Activated T-cell treated with anti-CD3 and anti-CD28 coated beads for 4 hours (primary cell): Measurements from ENCODE around the gene SQSTM1.
"Not testable (repeated sequence)": the region's sequence is repeated elsewhere in the genome, so short reads cannot be mapped to it uniquely, and the experiment has no call there.

Experiments
- DNase-seq: peaks from one replicate; pipeline ENCODE4 v3.0.0-alpha.2; 2020

SQSTM1 gene

DNA sequence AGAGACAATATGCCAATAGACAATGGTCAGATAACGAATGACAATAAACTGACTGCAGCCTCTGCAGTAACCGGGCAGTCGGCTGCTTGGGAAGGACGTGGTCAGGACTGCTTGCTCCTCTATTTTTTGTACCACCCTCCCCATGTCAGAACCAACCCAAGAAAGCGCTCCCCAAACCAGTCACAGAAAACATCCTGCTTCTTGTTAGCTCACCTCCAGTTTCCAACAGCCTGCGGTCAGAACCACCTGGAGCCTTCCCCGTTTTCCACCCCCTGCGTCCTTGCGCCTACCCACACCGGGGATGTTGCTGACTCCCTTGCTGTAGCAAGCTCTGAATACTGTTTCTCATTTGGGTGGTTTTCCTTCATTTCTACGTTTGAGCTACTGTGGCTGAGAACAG is 39.6 kb downstream of the SQSTM1 start:
- DNase-seq = no peak

GRCh38 chr5:179862296-179862695 is 41.6 kb downstream of the SQSTM1 start:
- DNase-seq = no peak

DNA sequence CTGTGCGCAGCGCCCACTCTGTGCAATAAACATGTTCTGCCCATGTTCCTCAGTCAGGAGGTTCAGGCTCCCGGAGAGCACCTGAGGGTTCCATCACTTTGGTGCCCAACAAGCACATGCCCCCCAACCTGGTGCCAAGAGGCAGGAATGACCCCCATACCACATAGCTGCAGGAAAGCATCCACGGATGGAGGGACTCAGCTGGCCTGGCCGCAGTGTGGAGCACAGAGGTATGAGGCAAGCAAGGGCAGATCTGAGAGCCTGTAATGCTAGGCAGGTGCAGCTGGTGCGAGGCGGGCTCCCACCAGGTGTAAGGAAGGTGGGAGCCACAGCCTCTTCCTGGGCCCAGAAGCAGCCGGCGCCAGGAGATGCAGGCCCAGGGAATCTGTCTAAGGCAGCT is 42.2 kb downstream of the SQSTM1 start:
- no peak for DNase-seq

- no peak for DNase-seq
Measured at GRCh38 chr5:179863449-179864085, 42.9 kb downstream of the SQSTM1 start.

- DNase-seq = no peak
Measured at GRCh38 chr5:179864686-179865085, 44.0 kb downstream of the SQSTM1 start.

GRCh38 chr5:179865491-179866240 is 45.0 kb downstream of the SQSTM1 start:
- no peak for DNase-seq

- DNase-seq = no peak
Measured at GRCh38 chr5:179866241-179867078, 45.8 kb downstream of the SQSTM1 start.

GRCh38 chr5:179867079-179867465 is 46.4 kb downstream of the SQSTM1 start:
- DNase-seq = no peak

GRCh38 chr5:179867476-179867875 is 46.8 kb downstream of the SQSTM1 start:
- no peak for DNase-seq

GRCh38 chr5:179868541-179868940 is 47.8 kb downstream of the SQSTM1 start:
- DNase-seq = no peak

DNA sequence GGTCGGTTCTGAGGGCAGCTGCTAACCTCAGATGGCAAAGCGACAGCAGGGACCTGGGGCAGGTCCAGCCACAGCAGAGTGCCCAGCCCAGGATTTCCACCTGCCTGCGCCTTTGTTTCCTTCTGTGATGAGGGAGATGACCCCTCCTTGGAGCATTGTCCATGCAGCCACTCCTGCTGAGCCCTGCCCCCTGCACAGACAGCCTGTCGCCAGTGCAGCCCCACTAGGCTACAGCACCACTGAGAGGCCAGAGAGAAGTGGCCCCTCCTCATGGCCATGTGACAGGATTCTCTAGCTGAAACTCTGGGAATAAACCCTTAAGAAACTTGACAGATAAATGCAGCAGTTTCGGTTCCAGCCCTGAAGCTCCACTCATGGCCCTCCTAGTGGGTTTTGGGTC is 48.4 kb downstream of the SQSTM1 start:
- no peak for DNase-seq

GRCh38 chr5:179869641-179870402 is 49.1 kb downstream of the SQSTM1 start:
- DNase-seq = no peak

GRCh38 chr5:179870403-179870903 is 49.7 kb downstream of the SQSTM1 start:
- no peak for DNase-seq

- DNase-seq = no peak
Measured at GRCh38 chr5:179870952-179871351, 50.2 kb downstream of the SQSTM1 start.

GRCh38 chr5:179871533-179871932 is 50.8 kb downstream of the SQSTM1 start:
- not testable (repeated sequence) for DNase-seq

GRCh38 chr5:179872055-179872827 is 51.5 kb downstream of the SQSTM1 start:
- DNase-seq = no peak

DNA sequence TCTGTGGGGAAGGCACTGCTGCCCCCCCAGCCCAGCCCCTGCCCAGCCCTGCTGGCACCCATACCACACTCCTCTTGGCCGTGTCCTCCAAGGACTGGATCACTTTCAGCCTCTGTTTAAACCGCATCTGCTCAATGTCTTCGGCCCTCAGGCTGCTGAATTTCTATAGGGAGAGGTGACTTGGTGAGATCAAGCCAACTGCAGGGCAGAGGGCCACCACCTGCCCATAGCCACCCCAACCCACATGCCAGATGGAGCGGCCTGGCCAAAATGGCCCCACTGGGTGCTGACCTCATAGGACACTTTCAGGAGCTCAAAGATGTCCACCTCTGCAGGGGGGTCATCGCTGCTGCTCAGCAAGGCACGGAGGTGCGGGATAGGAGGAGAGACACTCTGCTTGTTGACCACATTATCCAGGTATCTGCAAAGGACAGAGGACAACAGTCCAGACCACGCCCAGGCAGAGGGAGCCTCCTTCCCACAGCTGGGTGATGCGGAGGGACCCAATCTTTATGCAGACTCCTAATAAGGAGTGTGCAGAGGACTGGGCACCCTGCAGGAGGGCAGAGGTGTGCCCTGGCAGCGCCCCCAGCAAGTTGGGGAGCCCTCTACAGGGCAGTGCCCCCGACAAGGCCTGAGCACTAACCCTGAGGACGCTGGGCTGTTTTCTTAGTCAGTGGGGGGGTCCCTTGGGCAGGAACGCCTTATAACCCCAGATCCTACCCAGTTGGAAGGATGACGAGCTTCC is 52.3 kb downstream of the SQSTM1 start:
- DNase-seq = no peak

- no peak for DNase-seq
Measured at GRCh38 chr5:179873588-179874110, 52.9 kb downstream of the SQSTM1 start.

DNA sequence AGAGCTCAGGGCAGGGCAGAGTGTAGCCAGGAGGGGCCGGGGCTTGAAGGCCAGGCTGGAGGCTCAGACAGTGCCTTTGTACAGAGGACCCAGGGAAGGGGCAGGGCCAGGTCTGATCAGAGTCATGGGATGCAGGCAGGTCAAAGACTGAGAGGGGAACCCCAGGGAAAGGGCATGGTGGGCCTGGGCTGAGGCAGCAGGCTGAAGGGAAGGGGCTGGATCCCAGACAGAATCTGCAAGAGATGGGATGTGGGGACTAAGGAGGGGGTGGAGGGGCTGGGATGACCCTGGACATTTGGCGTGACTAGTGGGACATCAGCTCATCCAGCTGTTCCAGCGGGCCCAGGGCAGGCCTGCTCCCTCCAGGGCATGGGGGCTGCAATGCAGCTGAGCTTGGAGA is 53.4 kb downstream of the SQSTM1 start:
- no peak for DNase-seq

DNA sequence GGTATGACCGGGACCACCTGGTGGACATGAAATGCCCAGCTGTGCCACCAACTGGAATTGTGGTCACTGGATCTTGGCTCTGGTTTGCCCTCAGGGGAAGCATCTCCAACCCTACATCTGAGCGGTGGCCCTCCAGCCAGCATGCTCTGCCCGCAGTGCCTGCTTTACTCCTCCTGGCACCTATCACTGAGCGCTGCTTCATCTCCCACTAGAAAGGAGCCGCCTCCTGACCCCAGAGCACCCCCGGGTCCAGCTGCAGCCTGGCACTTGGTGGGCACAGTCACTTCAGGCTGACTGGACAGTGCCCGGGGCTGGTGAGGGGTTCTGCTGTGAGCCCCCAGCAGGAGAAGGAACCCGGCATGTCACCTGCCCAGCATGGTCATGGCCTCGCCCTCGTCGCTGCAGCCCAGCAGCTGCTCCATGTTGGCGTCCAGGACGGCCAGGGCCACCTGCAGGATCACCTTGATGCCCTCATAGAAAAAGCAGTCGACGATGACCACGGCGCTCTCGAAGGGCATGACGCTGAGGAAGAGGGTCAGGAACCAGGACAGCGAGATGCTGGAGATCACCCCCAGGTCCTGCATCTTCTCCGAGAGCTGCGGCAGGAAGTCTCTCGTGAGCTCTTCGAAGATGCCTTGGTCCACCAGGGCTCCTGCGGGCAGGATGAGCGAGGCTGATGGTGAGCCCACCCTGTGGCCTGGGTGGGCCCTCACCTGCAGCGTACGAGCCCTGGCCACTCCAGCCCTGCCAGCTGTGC is 54.0 kb downstream of the SQSTM1 start:
- DNase-seq = no peak
